CD14-positive monocyte (primary cell): ENCODE results near the gene SOX5. TPM values are rescaled to one million over a fixed set of nuclear protein-coding genes. Genes with fewer than 3 reads are reported as not detected.

Experiments used
- DNase-seq, 3 donors: peaks; one replicate each; pipeline ENCODE4 v3.0.0-alpha.2; 2011 to 2022
- H2AFZ ChIP-seq: 2 replicates; pipeline ENCODE4 v1.6.0; 2012; ENCODE audit warnings: mild to moderate bottlenecking, low read depth, low read length, inconsistent platforms; ENCODE audit not compliant: insufficient read depth, poor library complexity, severe bottlenecking
- H3K27ac ChIP-seq, 2 donors: 1 replicate in 1 of 2; 2 replicates in 1 of 2; pipeline ENCODE4 v1.5.1; 2012 to 2013; ENCODE audit warnings: low read length in 2 of 2, control low read depth in 1 of 2, inconsistent platforms in 1 of 2, low read depth in 1 of 2, mild to moderate bottlenecking in 1 of 2
- H3K27me3 ChIP-seq, 2 donors: one replicate each; pipeline versions ENCODE4 v1.6.0 to v1.6.1; 2011 to 2013; ENCODE audit warnings: low read length in 2 of 2; ENCODE audit not compliant: control insufficient read depth in 2 of 2, insufficient read depth in 2 of 2
- H3K36me3 ChIP-seq, 2 donors: replicated peaks in 1 of 2; 1 replicate in 1 of 2; 2 replicates in 1 of 2; pipeline versions ENCODE4 v1.5.1 to v1.6.1; 2012 to 2013; ENCODE audit warnings: low read length in 2 of 2, control low read depth in 1 of 2, inconsistent platforms in 1 of 2, mild to moderate bottlenecking in 1 of 2; ENCODE audit not compliant: insufficient read depth in 2 of 2, control insufficient read depth in 1 of 2
- H3K4me1 ChIP-seq, 2 donors: 1 replicate in 1 of 2; 2 replicates in 1 of 2; pipeline versions ENCODE4 v1.5.1 to v1.6.1; 2012 to 2013; ENCODE audit warnings: low read length in 2 of 2, control low read depth in 1 of 2, inconsistent platforms in 1 of 2, mild to moderate bottlenecking in 1 of 2, moderate library complexity in 1 of 2; ENCODE audit not compliant: insufficient read depth in 2 of 2, control insufficient read depth in 1 of 2
- H3K4me2 ChIP-seq: replicated peaks from 2 replicates; pipeline ENCODE3; 2012; ENCODE audit warnings: low read length, moderate library complexity, mild to moderate bottlenecking; ENCODE audit not compliant: poor library complexity, severe bottlenecking; ENCODE audit errors: extremely low read depth
- H3K4me3 ChIP-seq, 3 experiments: fragments of 200-600 bp in 1 of 3; sonication (generic) in 1 of 3; replicated peaks in 1 of 3; 1 replicate in 2 of 3; 2 replicates in 1 of 3; pipeline ENCODE4 v1.5.1; 2011 to 2013; ENCODE audit warnings: low read length in 3 of 3, mild to moderate bottlenecking in 3 of 3, control low read depth in 2 of 3, low read depth in 2 of 3, inconsistent platforms in 1 of 3, moderate library complexity in 1 of 3
- H3K79me2 ChIP-seq: 2 replicates; pipeline ENCODE4 v1.6.0; 2012; ENCODE audit warnings: mild to moderate bottlenecking, control low read depth, inconsistent platforms, low read length, moderate library complexity; ENCODE audit not compliant: insufficient read depth
- H3K9ac ChIP-seq: 2 replicates; pipeline ENCODE4 v1.6.0; 2017; ENCODE audit warnings: low read length, mild to moderate bottlenecking; ENCODE audit not compliant: insufficient read depth, poor library complexity, severe bottlenecking
- H3K9me3 ChIP-seq, 2 donors: replicated peaks in 1 of 2; 1 replicate in 1 of 2; 2 replicates in 1 of 2; pipeline versions ENCODE4 v1.5.1 to v1.6.1; 2012 to 2013; ENCODE audit warnings: low read length in 2 of 2, control low read depth in 1 of 2; ENCODE audit not compliant: control insufficient read depth in 1 of 2, insufficient read depth in 1 of 2
- H4K20me1 ChIP-seq: 2 replicates; pipeline ENCODE4 v1.6.0; 2012; ENCODE audit warnings: mild to moderate bottlenecking, low read length, control low read depth, moderate library complexity; ENCODE audit not compliant: insufficient read depth
- H3K27ac Mint-ChIP-seq, 7 donors: one replicate each; pipeline ENCODE4 v1.8.0; 2020; ENCODE audit warnings: mild to moderate bottlenecking in 7 of 7, mixed read lengths in 7 of 7, moderate library complexity in 6 of 7, inconsistent platforms in 2 of 7
- H3K27me3 Mint-ChIP-seq, 3 donors: one replicate each; pipeline ENCODE4 v1.8.0; 2021 to 2022; ENCODE audit warnings: low read depth in 3 of 3, mild to moderate bottlenecking in 3 of 3, mixed read lengths in 3 of 3, moderate library complexity in 3 of 3, inconsistent platforms in 1 of 3
- H3K36me3 Mint-ChIP-seq, 2 donors: one replicate each; pipeline ENCODE4 v1.8.0; 2020; ENCODE audit warnings: mixed read lengths in 2 of 2, inconsistent platforms in 1 of 2, mild to moderate bottlenecking in 1 of 2
- H3K4me1 Mint-ChIP-seq: one replicate; pipeline ENCODE4 v1.8.0; 2020; ENCODE audit warnings: mild to moderate bottlenecking, mixed read lengths
- H3K4me3 Mint-ChIP-seq, 2 donors: one replicate each; pipeline ENCODE4 v1.8.0; 2020; ENCODE audit warnings: mild to moderate bottlenecking in 2 of 2, mixed read lengths in 2 of 2, moderate library complexity in 1 of 2
- H3K9me3 Mint-ChIP-seq, 7 donors: one replicate each; pipeline ENCODE4 v1.8.0; 2020 to 2022; ENCODE audit warnings: mixed read lengths in 7 of 7, mild to moderate bottlenecking in 6 of 7, moderate library complexity in 6 of 7, inconsistent platforms in 2 of 7
- CTCF ChIP-seq: fragments of 200-600 bp; IDR thresholded peaks from one replicate; pipeline ENCODE4 v1.8.0; 2022; ENCODE audit warnings: antibody characterized with exemption, mild to moderate bottlenecking
- WGBS: methylation state at CpG from one replicate; pipeline ENCODE4 v1.1.5; 2013; ENCODE audit warnings: missing lambda C conversion rate; ENCODE audit not compliant: insufficient coverage; 5-methylcytosine and 5-hydroxymethylcytosine counted together
- intact Hi-C, 2 donors: fragments of 100-400 bp; cut with micrococcal nuclease; formaldehyde crosslinking; loops; one replicate each; pipeline versions ENCODE4 v1.15.0 to v1.15.1; 2023
- polyA plus RNA-seq, 3 donors: library from polyadenylated mRNA; depleted of rRNA in 1 of 3; unstranded in 2 of 3; stranded (reverse) in 1 of 3; fragments of 300-500 nt in 2 of 3; fragments of >200 nt in 1 of 3; fragmentation: Illumina TruSeq in 2 of 3; gene quantifications; 1 replicate in 2 of 3; 2 replicates in 1 of 3; pipeline ENCODE4 v1.2.3, GENCODE V29; 2012 to 2021

The SOX5 gene
- polyA plus RNA-seq, 3 donors, result not detected

- Histone ChIP-seq H3K36me3 (no peaks in the 10 kb centered on the region), H3K79me2 (no peaks in the 10 kb centered on the region), H2AFZ (no peak overlapping the region), H3K9me3 (peaks cover 3 to 9% of the 10 kb centered on the region in 2 donors), H3K27me3 (no peaks in the 10 kb centered on the region), H3K27ac (no peak overlapping the region), H3K4me3 (no peak overlapping the region), H3K4me1 (no peaks in the 10 kb centered on the region), H3K4me2 (no peak overlapping the region), H3K9ac (no peak overlapping the region), H4K20me1 (no peaks in the 10 kb centered on the region)
- 100% methylated on average over 1 of the region's 2 CpGs for WGBS
- intact Hi-C loops, result no loop called here
- Mint-ChIP-seq H3K36me3 (no peaks in the 10 kb centered on the region), H3K27ac (no peak overlapping the region), H3K27me3 (no peaks in the 10 kb centered on the region), H3K4me3 (no peak overlapping the region), H3K9me3 (peaks cover 2 to 13% (median 6%) of the 10 kb centered on the region in 7 donors), H3K4me1 (no peaks in the 10 kb centered on the region)
- DNase-seq, result no peak
- TF ChIP-seq CTCF, result no peak
Measured at GRCh38 chr12:23566133-23566532, 383.3 kb downstream of the SOX5 start.

GRCh38 chr12:23564451-23565152 is 384.9 kb downstream of the SOX5 start:
- H3K4me2 ChIP-seq, result no peak overlapping the region
- no peaks in the 10 kb centered on the region for H3K4me1 ChIP-seq
- intact Hi-C loops, result no loop called here
- Mint-ChIP-seq H3K4me1 (no peaks in the 10 kb centered on the region), H3K27me3 (no peaks in the 10 kb centered on the region), H3K9me3 (peaks cover 2 to 15% (median 7%) of the 10 kb centered on the region in 7 donors), H3K36me3 (no peaks in the 10 kb centered on the region), H3K4me3 (no peak overlapping the region), H3K27ac (no peak overlapping the region)
- no peak overlapping the region for H3K9ac ChIP-seq
- no peaks in the 10 kb centered on the region for H3K79me2 ChIP-seq
- no peak for TF ChIP-seq CTCF
- H3K27me3 ChIP-seq, result no peaks in the 10 kb centered on the region
- peaks cover 3 to 8% of the 10 kb centered on the region in 2 donors for H3K9me3 ChIP-seq
- H3K4me3 ChIP-seq, result no peak overlapping the region
- H4K20me1 ChIP-seq, result no peaks in the 10 kb centered on the region
- DNase-seq, result no peak
- no peaks in the 10 kb centered on the region for H3K36me3 ChIP-seq
- no peak overlapping the region for H2AFZ ChIP-seq
- WGBS, result 100% methylated on average over 1 of the region's 8 CpGs
- H3K27ac ChIP-seq, result no peak overlapping the region
